ENCODE measurements around the gene DCAF6.

Gene DCAF6

GRCh38 chr1:168088511-168089325 lies 152.2 kb downstream of the DCAF6 start:
- no peak for DNase-seq

DNA sequence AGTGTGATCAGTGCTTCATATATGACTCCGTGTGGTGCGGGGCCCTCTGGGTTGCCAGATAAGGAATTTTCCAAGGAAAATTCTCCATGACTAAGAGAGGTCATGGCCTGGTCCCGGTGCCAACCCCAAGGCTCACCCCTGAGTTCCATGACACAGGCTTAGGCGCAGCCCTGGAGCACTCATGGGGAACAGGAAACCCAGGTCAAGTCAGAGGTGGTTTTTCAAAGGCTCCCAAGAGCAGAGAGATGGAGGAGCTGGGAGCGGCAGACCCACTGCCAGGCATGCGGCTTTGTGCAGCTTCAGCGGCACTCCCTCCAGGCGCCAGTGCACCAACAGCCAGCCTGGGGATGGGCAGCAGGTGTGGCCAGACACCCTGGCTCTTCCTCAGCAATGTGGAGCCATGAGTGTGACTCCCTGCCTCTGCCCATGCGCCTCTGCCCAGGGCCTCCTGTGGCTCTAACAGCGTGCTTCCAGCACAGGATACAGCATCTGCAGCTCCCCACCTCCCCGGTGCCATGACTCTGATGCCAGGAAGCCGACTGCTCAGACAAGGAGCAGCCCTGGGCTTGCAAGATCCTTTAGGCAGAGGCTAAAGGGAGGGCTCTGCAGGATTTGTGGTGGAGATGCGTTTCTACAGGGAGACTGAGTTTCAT lies 153.0 kb downstream of the DCAF6 start:
- DNase-seq, result no peak

DNA sequence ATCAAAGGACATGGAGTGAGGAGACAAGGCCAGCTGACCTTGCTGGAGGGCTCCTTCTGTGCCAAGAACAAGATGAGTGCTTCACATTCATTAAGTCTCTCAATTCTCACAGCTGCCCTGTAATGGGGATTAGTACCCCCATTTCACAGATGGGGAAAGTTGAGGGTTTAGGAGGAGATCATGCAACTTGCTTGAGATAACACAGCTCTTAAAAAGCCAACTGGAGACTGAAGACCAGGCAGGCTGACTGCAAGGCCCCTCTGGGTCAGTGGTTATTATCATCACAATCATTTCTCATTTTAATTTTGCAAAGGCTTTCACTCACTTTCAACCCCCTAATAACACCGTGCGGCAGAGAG lies 153.5 kb downstream of the DCAF6 start:
- no peak for DNase-seq

GRCh38 chr1:168090395-168090794 lies 153.9 kb downstream of the DCAF6 start:
- DNase-seq, result no peak

DNA sequence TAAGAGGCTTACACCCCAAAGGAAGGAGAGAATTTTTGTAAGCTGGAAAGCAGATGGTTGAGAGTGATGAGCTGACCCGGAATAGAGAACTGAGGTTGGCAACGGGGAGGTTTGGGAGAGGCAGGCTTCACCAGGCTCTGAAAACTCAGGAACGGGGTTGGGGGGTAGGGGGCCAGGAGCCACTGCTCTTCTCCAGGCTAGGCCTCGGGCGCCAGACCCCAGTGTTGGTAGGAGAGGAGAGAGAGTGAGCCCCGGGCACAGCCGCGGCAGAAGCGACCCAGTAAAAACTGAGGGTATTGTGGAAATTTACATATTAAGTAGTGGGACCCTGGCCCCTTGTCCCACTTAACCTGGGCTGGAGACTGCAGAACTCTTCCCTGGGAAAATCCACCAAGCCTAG lies 154.6 kb downstream of the DCAF6 start:
- DNase-seq, result no peak

DNA sequence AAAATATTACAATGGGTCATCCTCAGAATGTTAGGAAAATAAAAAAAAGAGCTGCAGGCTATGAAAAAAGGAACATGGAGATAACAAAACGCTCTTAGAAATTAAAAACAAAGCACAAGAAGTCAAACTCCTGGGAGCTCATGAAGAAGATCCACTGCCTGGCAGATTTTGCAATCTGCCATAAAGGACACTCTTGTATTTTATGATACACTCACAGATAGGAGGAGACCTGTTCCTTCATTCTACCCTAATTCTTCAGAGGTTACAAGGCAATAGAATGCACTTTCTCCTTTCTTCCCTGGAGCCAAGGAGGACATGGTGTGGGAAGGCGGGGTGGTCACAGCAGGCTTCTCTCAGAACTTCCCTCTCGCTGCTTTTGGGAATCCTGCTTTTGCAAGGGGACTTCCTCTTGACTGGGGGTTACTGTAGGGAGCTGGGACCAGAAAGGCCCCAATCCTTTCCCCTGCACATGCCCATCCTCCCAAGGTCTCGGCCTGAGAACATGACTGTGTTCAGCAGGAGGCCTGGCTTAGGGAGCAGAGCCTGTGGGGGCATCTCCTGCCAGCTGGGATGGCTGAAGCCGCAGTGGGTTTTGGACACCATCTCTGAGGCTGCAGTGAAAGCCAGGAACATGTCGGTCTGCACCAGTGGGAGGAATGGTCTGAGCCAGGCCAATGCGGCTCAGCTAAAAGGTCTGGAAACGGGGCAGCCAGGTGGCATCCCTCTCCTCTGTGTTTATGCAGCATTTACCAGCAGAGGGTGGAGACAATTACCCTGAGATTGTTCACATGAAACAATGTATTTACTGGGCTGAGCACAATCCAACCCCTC lies 155.5 kb downstream of the DCAF6 start:
- no peak for DNase-seq

DNA sequence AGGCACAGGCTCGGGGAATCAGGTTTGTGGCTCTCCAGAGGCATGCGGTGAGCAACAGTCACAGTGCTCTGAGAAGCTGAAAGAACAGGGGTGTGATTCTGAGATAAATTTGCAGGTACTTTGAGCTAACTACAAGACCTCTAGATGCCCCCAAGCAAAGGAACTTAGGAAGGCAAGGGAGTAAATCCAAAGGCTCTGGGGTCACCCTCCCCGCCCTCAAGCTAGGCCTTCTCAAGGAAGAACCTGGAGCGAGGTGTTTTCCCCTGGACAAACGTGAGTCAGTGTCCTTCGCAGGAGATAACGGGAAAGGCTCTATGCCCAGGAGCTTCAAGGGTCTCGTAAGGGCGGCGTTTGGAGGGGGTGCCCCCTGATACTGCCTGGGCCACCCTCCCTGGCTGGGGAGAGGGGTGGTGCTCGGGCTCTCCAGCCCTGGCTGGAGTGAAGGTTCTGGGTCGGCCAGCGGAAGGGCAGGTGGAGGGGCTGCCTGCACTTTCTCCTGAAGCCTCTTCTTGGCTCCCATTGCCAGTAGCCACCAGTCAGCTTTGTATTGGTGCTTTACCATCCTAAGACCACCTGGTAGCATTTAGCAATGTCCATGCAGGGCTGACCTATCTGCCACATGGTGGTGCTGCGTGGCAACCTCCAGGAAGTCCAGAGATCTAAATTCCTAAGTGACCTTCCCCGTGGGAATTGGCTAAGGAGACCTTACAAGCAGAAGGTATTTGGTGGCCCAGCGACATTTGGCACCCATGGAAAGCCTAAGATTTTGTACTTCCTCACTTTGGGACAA lies 156.3 kb downstream of the DCAF6 start:
- DNase-seq, result no peak

DNA sequence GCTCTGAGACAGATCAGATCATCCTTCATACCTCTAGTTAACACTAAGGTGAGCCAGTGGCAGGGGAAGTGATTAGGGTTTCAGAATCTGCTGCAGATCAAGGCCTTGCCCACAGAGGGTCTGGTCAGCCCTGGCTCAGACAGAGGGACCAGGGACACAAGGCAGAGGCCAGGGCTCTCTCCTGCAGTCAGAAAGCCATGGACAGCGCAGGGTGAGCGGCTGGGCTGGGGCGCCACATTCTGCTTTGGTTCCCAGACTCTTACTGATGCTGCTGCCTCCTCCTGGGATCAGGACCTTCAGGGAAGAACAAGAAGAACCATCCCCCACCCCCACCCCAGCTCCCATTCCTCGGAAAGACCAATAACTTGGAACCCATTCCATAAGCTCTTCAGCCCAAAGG lies 157.1 kb downstream of the DCAF6 start:
- DNase-seq, result no peak

DNA sequence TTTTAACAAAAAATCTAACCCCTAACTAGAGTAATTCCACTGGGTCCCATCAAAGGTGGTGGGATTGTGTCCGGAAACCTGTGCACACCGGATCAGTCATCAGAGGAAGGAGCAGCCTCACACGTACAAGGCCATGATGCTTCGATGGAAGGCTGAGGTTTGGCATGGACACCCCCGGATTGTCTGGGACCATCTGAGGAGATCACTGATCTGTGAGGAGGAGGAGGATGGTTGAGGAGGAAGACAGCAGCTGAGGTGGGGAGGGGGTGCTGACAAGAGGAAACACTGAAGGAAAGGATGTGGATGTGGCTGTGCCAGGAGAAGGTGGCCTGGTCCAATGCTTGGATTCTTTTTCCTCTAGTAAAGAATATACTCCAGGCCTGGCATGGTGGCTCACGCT lies 159.0 kb downstream of the DCAF6 start:
- no peak for DNase-seq

DNA sequence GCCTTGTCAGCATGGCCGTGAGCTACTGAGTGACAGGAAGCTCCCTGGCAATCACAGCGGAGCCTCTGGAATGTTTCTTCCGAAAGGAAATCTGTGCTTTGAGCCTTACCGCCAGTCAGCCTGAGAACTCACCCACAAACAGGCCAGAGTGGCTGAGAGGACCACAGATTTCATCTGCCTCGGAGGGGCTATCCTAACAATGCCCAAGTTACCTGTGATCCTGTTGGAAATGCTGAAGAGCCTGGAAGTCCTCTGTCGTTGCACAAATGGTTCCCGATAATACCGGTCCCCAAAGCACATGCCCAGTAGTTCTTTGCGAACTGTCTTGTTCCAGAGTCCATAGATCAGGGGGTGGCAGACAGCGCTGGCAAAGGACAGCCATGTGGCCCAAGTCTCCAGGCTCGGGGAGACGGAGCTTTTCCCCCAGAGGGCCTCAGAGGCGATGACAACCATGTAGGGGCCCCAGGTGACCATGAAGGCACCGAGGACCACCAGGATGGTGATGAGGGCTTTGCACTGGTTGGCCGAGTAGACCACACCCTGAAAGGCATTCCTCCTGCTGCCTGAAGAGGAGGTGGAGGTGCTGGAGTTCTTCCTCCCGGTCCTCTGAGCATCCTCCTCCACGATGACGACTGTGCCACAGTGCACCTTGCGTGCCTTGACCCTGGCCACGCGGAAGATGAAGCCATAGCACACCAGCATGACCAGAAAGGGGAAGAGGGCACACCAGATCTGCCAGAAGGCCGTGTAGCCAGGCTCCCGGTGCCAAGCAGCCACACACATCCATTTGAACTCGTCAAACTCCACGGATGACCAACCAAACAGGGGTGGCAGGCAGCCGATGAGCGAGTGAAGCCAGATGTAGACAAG lies 160.0 kb downstream of the DCAF6 start:
- DNase-seq, result no peak

DNA sequence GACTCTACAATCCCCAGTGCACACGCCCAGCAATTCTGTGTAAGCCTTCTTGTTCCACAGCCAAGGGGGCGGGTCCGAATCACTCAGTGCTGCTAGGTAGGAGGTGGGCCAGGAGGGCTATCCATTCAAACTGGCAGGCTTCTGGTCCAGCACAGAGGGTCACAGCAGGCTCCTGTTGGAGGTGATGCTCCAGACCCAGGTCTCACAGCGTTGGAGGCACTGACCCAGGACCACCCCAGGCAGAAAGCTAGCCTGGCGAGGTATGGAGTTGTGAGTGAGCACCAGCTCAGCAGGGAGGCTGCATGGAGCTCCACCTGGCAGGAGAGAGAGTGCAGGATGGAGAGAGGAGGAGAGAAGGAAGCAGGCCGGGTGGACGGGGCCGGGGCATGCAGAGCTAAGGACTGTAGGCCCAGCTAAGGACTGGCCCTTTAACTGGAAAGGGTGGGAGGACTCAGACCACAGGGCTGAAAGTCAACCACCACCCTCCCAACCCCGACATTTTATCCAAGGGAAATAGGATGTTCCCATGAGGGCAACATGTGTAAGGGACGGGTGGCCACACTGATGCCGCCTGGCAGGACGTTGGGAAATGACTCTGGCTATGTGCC lies 161.5 kb downstream of the DCAF6 start:
- no peak for DNase-seq

- no peak for DNase-seq
These were observed 162.2 kb downstream of the DCAF6 start for GRCh38 chr1:168098534-168099320.

DNA sequence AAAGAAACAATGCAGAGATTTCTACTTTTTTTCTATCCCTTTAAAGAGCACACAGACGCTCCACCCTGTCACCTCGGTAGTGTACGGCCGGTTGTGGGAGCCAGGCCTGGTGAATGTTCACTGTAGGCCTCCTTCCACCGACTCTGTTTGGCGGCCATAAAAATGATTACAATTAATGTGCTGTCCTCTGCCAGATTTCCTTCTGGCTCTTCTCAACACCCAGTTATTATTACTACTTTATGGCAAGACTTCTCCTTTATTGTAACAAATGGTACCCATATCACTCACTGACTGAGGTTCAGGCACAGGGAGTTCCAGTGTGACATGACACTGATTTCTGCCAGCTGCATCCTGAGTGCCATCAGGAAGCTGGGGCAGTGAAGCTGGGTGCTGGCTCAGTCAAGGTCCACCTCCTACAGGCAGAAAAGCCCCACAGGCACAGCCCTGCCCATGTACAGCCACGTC lies 162.9 kb downstream of the DCAF6 start:
- no peak for DNase-seq

DNA sequence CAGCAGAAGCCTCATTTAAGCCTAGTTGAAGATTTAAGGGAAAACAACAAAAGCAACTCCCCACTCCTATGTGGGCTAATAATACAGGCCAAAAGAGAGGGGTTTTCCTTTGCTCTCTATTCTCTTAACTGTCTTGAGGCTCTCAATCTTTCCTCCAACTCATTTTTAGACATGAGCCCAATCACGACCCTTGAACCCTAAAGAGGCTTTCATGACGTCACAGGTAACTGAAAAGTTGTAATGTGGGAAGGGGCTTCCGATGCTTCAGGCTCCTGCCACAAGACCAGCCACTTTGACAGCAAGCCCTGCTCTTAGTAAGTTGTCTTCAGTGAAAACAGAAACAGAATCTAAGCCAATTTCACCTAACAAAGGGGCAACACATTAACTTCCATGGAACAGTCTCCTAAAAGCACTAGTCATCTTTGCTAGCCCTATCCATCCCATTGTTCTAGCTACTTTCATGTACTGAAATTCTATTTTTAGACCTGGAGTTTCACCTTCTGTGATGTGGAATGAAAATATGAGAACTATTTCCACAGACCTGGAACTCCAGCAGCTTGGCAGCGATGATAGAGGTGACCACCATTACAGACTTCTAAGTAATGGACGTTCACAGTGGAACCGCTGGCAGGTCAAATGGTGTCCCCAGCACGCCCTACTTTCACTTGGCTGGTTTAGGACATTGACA lies 164.0 kb downstream of the DCAF6 start:
- no peak for DNase-seq

- DNase-seq, result no peak
These were observed 164.9 kb downstream of the DCAF6 start for GRCh38 chr1:168101336-168101735.

GRCh38 chr1:168102487-168102886 lies 166.0 kb downstream of the DCAF6 start:
- DNase-seq, result no peak

GRCh38 chr1:168104535-168104934 lies 168.1 kb downstream of the DCAF6 start:
- no peak for DNase-seq

DNA sequence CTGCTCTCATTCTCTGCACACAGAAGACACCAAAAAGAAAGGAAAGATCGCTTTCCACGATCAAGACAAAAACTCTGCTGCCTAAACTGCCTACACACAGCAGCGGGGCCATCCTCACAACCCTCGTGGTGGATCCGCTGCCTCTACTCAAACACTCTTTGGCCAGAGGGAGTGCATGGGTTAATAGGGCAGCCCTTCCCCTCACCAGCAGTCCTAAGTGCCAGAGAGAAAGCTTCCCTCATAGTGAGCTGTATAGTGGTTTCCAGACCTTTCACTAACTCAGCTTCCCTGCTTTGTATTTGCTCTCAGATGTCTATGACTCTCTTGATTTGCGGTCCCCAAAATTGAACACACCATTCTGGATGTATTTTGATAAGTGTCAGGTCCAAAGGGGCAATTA lies 169.4 kb downstream of the DCAF6 start:
- no peak for DNase-seq

DNA sequence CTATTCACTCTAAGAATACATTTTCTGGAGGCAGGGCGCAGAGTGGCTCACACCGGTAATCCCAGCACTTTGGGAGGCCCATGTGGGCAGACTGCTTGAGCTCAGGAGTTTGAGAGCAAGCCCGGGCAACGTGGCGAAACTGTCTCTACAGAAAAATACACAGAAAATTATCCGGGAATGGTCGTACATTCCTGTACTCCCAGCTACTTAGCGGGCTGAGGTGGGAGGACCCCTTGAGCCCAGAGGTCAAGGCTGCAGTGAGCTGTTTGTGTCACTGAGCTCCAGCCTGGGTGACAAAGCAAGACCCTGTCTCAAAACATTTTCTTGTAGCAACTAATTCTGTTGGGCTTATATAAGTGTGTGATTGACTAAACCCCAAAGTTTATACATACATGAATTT lies 169.8 kb downstream of the DCAF6 start:
- no peak for DNase-seq

Measured in stimulated activated naive CD4-positive, alpha-beta T cell treated with Interleukin-2 at 50 U/mL for 16 hours (primary cell).